Measurements from ENCODE around the gene IFT80.
"Not testable (repeated sequence)": the region's sequence is repeated elsewhere in the genome, so short reads cannot be mapped to it uniquely, and the experiment has no call there.

Gene IFT80

DNA sequence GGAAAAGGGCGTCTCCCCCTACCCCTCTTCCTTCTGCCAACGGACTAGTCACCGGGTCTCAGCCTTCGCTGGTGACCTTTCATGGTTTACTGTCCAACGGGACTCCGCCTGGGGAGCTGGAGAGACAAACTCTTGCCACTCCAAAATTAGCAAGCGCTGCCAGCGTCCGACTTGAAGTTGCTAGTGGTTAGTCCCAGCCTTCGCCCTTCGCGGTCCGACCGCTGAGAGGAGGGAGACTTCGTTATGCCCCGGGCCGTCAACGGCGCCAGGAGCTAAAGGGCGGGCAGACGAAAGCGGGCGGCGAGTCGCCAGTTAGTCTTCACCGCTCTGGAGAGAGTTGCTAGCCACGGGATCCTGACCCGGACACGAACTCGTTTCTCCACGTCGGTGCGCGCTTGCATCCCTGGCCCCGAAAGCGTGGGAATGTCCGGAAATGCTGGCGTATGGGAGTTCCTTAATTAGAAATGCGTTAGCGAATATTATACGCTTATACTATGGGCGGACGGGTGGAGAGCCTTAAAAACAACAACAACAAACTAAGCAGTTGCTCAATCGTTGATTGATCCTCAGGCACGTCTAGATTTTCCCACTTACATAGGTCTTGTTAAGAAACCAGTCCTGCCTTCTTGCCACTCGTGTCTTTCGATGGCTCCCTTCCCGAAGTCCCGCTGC is 1.1 kb upstream of the IFT80 start:
- peak; percentile 49 for DNase-seq

DNA sequence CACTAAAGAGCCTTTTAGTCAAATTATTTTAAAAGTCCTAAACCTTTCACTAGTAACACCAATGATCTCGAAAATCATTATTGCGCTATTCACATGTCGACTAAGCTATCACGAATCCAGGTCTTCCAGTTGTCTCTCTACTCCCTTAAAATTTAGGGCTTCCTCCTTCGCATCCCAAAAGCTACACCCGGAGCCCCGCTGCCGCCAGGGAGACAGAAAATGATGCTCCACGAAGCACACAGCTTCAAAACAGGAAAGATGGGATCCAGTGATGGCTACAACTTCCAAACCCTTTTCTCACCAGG is 253 bp downstream of the IFT80 start:
- DNase-seq, result no peak

GRCh38 chr3:160395297-160395696 is 3.7 kb downstream of the IFT80 start:
- DNase-seq, result no peak

- no peak for DNase-seq
Measured at GRCh38 chr3:160394009-160394392, 5.0 kb downstream of the IFT80 start.

- DNase-seq, result peak; percentile 87
Measured at GRCh38 chr3:160393346-160394008, 5.5 kb downstream of the IFT80 start.

- DNase-seq, result no peak
Measured at GRCh38 chr3:160392798-160393197, 6.2 kb downstream of the IFT80 start.

- DNase-seq, result no peak
Measured at GRCh38 chr3:160390565-160391138, 8.4 kb downstream of the IFT80 start.

GRCh38 chr3:160384639-160385318 is 14.2 kb downstream of the IFT80 start:
- no peak for DNase-seq

DNA sequence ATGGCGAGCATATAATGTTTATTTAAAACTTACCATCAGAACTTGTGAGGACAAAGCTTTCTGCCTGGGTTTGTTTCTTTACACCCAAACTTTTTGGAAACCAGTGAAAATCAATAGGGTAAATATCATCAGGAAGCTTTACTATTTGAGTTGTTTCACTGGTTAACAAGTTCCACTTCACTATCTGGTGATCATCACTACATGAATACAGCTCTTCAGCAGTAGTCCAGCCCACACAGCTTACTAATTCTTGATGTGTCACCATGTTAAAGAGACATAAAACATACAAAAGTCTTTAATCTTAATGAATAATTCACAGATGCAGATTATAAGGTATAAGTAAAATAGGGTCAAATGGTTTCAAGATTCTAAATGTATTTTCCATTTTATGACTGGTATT is 17.6 kb downstream of the IFT80 start:
- no peak for DNase-seq

DNA sequence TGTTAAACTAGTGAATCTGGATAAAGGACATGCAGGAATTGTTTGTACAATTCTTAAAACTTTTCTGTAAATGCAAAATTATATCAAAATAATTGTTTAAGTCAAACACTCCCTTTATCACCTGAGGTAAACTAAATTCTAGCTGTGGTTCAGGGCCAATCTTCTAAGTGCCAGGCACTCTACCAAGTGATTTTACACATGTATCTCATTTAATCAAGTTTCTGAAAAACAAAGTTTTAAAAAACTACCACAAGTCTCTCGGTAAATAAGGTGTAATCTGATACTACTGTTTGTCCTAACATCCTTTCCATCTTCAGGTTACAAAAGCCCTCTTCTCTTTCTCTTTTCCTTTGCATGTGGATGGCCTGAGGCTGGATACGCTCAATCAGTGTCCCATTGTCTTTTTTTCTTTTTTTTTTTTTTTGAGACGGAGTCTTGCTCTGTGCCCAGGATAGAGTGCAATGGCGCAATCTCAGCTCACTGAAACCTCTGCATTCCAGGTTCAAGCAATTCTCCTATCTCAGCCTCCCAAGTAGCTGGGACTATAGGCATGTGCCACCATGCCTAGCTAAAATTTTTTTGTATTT is 19.3 kb downstream of the IFT80 start:
- DNase-seq, result no peak

DNA sequence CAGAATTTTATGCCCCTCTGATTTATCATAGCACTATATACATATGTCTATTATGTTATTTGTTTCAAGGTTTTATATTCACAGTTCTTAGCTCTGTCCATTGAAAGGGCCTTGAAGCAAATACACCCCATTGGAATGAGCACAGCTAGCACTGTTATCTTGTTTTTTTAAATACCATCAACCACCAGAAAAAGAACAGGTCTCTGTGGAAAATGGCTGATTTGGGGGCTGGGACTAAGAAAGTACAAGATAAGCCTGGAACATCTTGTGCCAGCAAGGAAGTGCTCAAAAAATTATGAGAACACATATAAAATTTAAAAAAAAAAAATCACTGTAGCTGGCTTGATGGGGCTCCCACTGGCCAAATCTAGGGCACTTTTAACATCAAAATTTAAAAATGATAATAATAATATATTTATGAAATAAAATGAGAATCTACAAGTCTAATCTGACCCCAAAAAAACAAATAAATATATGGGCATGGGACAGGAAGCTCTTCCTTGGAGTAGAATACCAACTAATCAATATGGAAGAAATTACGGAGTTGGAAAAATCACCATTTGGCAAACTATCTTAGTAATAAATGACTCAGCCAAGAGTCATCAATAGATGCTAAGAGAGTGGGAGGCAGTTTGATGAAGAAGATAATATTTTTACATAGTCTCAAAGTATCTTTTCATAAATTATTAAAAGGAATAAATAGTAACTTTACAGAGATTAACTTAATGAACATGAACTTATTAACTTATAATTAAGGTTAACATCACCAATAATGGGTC is 20.5 kb downstream of the IFT80 start:
- peak; percentile 50 for DNase-seq

GRCh38 chr3:160376681-160377080 is 22.3 kb downstream of the IFT80 start:
- no peak for DNase-seq

DNA sequence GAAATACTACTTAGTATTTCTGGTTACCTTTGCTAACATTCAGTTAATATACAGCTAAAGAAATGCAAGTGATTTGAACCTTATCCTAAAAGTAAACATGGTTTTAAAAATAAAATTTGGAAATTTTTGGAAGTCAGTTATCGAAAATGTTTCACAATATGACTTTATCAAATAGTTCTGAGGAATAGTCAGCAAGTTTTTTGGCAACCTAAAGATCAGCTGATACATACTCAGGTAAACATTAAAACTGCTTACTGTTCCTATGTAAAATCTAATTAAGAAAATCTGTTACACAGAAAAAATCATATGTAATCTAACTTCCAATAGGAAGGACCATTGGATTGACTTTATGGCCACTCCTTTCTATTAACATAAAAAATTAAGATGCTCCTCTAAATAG is 24.1 kb downstream of the IFT80 start:
- no peak for DNase-seq

DNA sequence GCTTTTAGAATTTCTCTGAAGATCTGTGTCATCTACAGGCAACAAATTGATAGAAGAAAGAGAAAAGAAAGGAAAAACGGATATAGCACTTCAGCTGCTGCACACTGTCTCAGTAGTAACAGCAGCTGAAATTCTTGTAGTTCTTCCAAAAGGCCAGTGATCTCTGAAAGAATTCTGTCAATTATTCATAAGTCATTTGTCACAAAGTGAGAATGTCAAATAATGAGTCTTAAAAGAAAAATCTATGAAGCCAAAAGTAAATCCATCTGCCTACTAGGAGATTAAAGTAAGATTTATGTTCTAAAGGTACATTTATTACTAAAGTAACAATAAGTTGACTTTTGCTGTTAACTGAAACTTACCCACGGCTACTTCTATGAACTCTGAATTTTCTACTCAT is 24.6 kb downstream of the IFT80 start:
- no peak for DNase-seq

- peak; percentile 25 for DNase-seq
Measured at GRCh38 chr3:160373655-160374054, 25.4 kb downstream of the IFT80 start.

DNA sequence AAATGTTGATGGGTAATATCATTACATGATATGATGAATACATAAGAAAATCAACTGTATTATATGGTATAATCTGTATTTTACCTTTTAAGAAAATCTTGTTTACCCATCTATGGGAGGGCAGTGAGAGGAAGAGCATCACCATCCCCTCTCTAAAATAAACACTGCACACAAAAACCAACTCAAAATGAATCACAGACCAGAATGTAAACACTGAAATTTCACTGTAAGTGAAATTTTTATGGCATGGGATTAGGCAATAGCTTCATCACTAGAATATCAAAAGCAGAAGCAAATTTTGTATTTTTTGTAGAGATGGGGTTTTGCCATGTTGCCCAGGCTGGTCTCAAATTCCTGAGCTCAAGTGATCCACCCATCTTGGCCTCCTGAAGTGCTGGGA is 26.2 kb downstream of the IFT80 start:
- no peak for DNase-seq

GRCh38 chr3:160370987-160371857 is 27.8 kb downstream of the IFT80 start:
- DNase-seq, result no peak

DNA sequence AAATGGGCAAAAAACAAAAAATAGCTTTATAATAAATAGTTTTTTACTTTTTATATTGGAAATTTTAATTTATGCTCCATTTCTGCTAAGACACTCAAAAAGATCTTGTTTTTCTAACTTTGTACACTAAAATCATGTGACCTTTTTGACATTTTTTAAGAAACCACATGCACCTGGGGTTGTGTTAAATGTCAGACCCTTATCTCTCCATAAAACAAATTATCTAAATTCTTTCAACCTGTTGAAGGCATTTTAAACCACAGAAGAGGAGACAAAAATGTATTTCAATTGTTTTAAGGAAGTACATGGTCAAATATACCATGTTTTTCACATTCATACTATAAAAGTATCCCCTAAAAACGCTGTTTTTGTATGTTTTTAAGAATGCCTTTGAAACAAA is 29.2 kb downstream of the IFT80 start:
- no peak for DNase-seq

- DNase-seq, result peak; percentile 34
Measured at GRCh38 chr3:160368804-160369203, 30.2 kb downstream of the IFT80 start.

- no peak for DNase-seq
Measured at GRCh38 chr3:160365869-160366522, 33.0 kb downstream of the IFT80 start.

GRCh38 chr3:160362896-160363295 is 36.1 kb downstream of the IFT80 start:
- DNase-seq, result not testable (repeated sequence)
